Erythroblast (primary cell): Measurements from ENCODE around the gene EDRF1.
A peak's percentile ranks its signal among the peaks of the same experiment; 100 is the strongest.

Experiments used
- DNase-seq, 2 experiments: peaks; one replicate each; lab custom pipeline; 2025; lab: John Stamatoyannopoulos, UW
- GATA1 ChIP-seq: IDR thresholded peaks from 2 replicates; pipeline ENCODE4 v1.6.1; 2011; ENCODE audit warnings: low read depth, mild to moderate bottlenecking, control low read depth, low read length, moderate library complexity
- POLR2A ChIP-seq: IDR thresholded peaks from 2 replicates; pipeline ENCODE4 v1.6.1; 2011; ENCODE audit warnings: mild to moderate bottlenecking, low read length

EDRF1 gene, protein sequence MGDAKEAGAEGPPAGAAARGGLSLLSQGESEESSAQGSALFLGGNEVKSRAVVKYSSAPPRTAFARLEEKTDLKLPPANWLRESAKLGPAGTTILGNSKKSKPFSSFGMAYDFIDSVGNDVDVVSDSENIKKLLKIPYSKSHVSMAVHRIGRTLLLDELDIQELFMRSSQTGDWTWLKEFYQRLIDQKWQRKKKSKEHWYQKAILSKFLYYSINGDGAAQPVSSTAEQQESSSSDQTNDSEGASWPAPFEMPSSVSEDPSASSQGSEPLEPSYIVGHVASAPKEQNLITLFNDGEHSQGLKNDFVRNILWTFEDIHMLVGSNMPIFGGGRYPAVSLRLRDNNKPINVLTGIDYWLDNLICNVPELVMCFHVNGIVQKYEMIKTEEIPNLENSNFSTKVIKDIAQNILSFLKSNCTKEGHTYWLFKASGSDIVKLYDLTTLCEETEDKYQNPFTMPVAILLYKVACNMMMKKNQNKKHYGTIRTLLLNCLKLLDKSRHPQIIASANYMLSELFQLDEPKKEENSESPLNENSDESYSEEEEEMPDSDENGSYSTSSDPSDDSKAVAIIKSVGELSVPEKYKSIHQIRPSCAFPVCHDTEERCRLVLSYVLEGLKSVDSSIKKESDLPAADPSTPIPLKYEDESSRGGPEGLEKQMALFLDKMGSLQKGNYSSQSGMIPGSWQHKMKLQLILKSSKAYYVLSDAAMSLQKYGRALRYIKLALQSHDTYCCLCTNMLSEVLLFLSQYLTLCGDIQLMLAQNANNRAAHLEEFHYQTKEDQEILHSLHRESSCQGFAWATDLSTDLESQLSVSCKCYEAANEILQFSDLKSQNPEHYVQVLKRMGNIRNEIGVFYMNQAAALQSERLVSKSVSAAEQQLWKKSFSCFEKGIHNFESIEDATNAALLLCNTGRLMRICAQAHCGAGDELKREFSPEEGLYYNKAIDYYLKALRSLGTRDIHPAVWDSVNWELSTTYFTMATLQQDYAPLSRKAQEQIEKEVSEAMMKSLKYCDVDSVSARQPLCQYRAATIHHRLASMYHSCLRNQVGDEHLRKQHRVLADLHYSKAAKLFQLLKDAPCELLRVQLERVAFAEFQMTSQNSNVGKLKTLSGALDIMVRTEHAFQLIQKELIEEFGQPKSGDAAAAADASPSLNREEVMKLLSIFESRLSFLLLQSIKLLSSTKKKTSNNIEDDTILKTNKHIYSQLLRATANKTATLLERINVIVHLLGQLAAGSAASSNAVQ

DNA sequence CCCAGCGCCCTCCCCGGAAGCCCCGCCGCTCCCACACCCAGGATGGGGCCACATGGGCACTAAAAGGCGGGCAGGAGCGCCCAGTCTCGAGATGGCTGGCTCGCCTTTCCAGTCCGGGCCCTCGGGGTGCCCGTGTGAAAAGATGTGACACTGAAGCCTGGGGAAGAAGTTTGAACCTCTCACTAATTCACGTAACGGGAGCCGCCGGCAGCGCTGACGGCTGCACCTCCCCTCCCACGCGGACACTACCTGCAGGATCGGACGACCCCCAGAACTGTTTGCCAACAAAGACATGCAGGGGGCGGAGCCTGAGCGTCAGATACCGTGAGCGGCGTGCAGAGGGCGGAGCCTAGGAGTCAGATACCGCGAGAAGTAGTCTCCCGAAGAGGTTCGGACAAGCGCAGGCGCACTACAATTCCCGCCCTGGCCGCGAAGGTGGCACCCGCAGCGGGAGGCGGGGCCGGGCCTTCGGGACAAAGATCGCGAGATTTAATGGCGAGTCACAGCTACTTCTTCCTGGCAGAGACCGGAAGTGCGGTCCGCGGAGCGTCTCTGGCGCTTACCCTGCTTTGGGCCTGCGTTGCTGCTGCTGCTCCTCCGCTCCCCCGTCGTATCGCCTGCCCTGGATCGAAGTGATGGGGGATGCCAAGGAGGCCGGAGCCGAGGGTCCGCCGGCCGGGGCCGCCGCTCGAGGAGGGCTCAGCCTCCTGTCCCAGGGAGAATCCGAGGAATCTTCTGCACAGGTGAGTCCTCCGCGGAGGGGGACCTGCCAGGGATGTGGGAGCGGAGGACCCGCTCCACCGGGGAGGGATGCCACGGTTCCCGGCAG, at the start of gene EDRF1:
Gene EDRF1 (plus strand): TSS at position 537 of the 829 bp plus-strand sequence. CDS start 99 bp downstream, at position 636.
- DNase-seq: peak; percentile 99
- TF ChIP-seq GATA1 (no peak), POLR2A (peak; percentile 92)

DNA sequence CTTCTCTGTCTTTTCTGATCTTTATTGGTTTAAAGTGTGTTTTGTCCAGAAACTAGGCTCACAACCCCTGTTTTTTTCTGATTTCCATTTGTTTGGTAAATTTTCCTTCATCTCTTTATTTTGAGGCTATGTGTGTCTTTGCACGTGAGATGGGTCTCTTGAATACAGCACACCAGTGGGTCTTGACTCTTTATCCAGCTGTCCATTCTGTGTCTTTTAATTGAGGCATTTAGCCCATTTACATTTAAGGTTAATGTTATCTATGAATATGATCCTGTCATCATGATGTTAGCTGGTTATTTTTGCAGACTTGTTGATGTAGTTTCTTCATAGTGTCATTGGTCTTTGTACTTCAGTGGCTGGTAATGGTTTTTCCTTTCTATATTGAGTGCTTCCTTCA, 46.6 kb upstream of the EDRF1 start:
- TF ChIP-seq POLR2A (no peak), GATA1 (no peak)

DNA sequence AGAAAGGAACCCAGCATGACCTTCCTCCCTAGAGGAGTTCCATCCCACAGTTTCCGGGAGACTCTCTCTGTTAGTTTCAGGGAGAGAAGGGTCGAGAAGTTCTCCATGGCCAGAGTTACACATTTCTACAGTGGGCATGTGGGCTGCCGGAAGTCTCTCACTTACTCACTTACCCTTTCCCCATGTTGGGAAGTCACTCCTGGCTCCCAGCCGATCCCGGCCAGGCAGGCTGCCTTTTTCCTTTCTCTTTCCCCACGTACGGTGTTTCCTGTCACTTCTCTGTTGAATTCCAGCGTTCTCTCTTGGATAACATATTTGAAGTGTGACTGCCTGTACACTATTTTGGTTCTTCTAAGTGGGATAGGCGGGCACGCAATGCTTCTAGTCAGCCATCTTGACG, 40.1 kb upstream of the EDRF1 start:
- no peak for DNase-seq
- TF ChIP-seq POLR2A (no peak), GATA1 (no peak)

More for the DNA sequence above, 46.6 kb upstream of the EDRF1 start:
- DNase-seq: no peak

- TF ChIP-seq POLR2A (no peak), GATA1 (no peak)
- no peak for DNase-seq
Observed at GRCh38 chr10:125683063-125683462, 36.4 kb upstream of the EDRF1 start, which contains the start of gene TEX36. Gene TEX36 (minus strand): TSS chr10:125683163. CDS start chr10:125682989, 174 bp downstream.

DNA sequence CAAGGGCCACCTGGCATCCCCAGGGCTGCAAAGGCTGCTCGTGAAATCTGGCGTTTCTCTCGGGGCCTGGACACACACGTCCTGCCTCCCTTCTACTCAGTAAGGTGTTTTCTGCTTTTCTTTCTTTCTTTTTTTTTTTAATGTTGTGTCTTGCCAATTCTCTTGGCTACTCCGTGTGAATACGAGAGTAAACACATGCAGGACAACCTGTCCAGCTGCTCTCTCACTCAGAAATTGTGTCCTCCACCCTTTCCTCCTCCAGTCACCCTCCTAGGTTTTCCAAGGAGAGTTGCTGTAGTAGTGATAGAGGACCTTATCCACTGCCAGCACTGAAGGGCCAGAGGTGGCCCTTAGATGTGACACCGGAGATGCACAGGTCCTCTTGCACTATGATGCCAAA, 35.7 kb upstream of the EDRF1 start:
- no peak for DNase-seq
- TF ChIP-seq POLR2A: no peak
- TF ChIP-seq GATA1: no peak

GRCh38 chr10:125684581-125684980, 34.9 kb upstream of the EDRF1 start:
- TF ChIP-seq GATA1 (no peak), POLR2A (no peak)
- no peak for DNase-seq

- DNase-seq: no peak
- no peak for TF ChIP-seq POLR2A
- no peak for TF ChIP-seq GATA1
Observed at GRCh38 chr10:125687507-125688185, 31.9 kb upstream of the EDRF1 start.

DNA sequence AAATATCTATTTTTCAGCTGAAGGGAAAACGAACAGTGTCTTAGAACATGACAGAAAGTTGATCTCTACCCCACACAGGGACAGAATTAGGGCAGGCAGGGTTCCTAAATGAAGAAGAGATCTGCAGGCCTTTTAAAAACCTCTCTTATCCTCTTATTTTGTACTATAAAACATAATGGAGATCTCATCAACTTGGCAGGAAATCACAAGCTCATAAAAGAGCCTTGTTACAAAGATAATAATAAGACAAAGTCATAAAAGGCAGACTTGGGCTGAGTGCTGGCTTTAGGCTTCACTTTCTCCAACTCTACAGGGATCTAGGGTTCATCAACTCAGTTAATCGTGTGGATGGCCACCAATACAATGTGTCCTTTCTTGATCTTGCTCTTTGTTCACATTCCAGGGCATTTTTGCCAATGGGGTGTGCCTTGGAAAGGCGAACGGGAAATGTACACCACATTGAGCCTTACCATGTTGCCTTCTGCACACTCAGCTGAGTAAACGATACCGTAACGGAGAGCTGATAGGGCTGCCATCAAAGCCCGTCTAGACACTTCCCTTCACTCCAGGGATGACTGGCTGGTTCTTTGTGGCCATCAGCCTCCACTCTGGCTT, 29.4 kb upstream of the EDRF1 start:
- no peak for TF ChIP-seq POLR2A
- TF ChIP-seq GATA1: no peak
- DNase-seq: no peak

DNA sequence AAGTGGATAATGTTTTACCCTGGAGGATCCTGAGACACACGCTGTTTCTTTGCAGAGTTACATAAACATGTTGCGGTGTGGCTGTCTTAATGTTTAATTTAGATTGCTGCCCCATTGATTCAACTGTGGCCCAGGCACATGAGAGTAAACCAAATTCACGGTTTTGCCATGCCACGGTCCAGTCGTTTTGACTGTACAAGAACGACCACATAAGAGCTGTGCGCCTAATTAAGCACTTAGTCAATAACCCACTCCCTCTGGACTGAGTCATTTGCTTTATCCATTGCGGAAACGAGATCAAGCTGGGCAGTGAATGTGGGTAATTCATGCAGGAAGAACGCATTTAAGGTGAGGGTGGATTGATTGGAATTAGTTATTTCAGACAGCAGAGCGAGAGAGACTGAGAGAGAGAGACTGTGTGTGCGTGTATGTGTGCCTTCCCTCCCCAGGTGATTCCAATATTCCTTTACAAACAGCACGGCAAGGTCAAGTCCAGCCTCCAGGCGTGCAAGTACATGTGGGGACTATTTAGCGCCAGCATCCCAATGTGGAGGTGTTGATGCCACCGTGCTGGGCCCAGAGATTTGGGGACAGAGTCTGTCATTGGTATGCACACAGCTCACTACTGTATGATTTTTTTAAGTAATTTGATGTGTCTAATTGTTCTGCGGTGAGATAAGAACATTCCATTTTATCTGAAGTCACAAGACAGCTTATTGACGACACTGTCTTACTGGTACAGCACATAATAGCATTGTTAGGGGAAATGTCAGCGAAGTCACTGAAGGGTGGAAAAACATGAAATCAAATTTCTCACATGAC, 28.1 kb upstream of the EDRF1 start:
- DNase-seq: no peak
- no peak for TF ChIP-seq POLR2A
- no peak for TF ChIP-seq GATA1

- DNase-seq: no peak
- TF ChIP-seq POLR2A (no peak), GATA1 (no peak)
Observed at GRCh38 chr10:125692196-125692595, 27.3 kb upstream of the EDRF1 start.
